ENCODE data around the gene BAIAP2L2. TPM values are rescaled to one million over a fixed set of nuclear protein-coding genes. Genes with fewer than 3 reads are reported as not detected.

The BAIAP2L2 gene
- total RNA-seq, 1 experiment from 2014 or later: 2.3 TPM

DNA sequence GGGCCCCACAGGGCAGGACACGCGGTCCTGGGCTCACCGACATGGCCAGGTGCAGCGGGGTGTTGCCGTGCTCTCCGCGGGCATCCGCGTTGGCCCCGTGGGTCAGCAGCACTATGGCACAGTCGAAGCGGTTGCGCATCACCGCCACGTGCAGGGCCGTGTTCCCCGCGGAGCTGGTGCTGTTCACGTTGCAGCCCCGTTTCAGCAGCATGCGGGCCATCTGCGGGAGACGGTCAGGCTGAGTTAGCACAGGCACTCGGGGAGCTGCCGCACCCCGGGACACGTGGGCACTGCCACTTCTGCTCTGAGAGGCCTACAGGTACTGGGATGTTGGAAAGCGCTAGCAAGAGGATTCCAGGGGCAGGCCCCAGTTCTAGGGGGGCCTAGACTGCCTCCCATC, 22.3 kb upstream of the BAIAP2L2 start:
- H4K8ac ChIP-seq (replicated peaks; ENCODE audit: insufficient read length, low read depth, low read length): no peak overlapping the region
- no peak overlapping the region for H3K14ac ChIP-seq (ENCODE audit: insufficient read depth, low read length)
- H2BK120ac ChIP-seq (ENCODE audit: low read depth, low read length, poor library complexity, severe bottlenecking): no peak overlapping the region
- H2BK15ac ChIP-seq (ENCODE audit: low read depth, low read length): no peak overlapping the region
- Mint-ChIP-seq H3K9me3 (no peaks in the 10 kb centered on the region), H3K4me3 (no peak overlapping the region), H3K4me1 (no peaks in the 10 kb centered on the region), H3K27me3 (ENCODE audit: low read depth) (no peaks in the 10 kb centered on the region), H3K27ac (no peak overlapping the region; a peak in 1 of 7 replicates), H3K36me3 (ENCODE audit: insufficient read depth in 1 of 3, low read depth in 3 of 3) (peaks cover 0 to 33% (median 19%) of the 10 kb centered on the region in 3 experiments; a peak in 6 of 7 replicates)
- no peak overlapping the region for H3K9ac ChIP-seq (ENCODE audit: extremely low read depth, insufficient read length, low read length)
- no peak overlapping the region for H3K56ac ChIP-seq (ENCODE audit: insufficient read length, low read depth, low read length)
- H2BK20ac ChIP-seq (ENCODE audit: low read depth, low read length, poor library complexity, severe bottlenecking): no peak overlapping the region
- no peak overlapping the region for H3K23ac ChIP-seq (ENCODE audit: insufficient read length, low read depth, low read length)
- H3K79me2 ChIP-seq (ENCODE audit: insufficient read depth, low read length): no peaks in the 10 kb centered on the region
- TF ChIP-seq, protein P1, sequence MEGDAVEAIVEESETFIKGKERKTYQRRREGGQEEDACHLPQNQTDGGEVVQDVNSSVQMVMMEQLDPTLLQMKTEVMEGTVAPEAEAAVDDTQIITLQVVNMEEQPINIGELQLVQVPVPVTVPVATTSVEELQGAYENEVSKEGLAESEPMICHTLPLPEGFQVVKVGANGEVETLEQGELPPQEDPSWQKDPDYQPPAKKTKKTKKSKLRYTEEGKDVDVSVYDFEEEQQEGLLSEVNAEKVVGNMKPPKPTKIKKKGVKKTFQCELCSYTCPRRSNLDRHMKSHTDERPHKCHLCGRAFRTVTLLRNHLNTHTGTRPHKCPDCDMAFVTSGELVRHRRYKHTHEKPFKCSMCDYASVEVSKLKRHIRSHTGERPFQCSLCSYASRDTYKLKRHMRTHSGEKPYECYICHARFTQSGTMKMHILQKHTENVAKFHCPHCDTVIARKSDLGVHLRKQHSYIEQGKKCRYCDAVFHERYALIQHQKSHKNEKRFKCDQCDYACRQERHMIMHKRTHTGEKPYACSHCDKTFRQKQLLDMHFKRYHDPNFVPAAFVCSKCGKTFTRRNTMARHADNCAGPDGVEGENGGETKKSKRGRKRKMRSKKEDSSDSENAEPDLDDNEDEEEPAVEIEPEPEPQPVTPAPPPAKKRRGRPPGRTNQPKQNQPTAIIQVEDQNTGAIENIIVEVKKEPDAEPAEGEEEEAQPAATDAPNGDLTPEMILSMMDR (conservative IDR thresholded peaks at IDR 0.05): no peak
- H3K79me1 ChIP-seq (ENCODE audit: insufficient read depth, low read depth, low read length, poor library complexity, severe bottlenecking): no peaks in the 10 kb centered on the region
- no peaks in the 10 kb centered on the region for H3K4me1 ChIP-seq (ENCODE audit: insufficient read depth, low read length)
- no peaks in the 10 kb centered on the region for H3K9me3 ChIP-seq (ENCODE audit: control insufficient read depth, low read depth, low read length)
- H4K20me1 ChIP-seq (ENCODE audit: control insufficient read depth, insufficient read depth, insufficient read length): no peaks in the 10 kb centered on the region
- H2BK12ac ChIP-seq (ENCODE audit: insufficient read length, low read depth, low read length): no peak overlapping the region
- no peak overlapping the region for H4K5ac ChIP-seq (ENCODE audit: insufficient read length, low read depth, low read length)
- no peak overlapping the region for H3T11ph ChIP-seq (ENCODE audit: low read length)
- no CpG with 5 or more reads among the region's 28 CpGs for WGBS (ENCODE audit: extremely low coverage, insufficient read length, low lambda C conversion rate)
- H2AK5ac ChIP-seq (ENCODE audit: insufficient read length, low read length): no peak overlapping the region
- H2AFZ ChIP-seq (ENCODE audit: low read length): no peak overlapping the region
- H3K27ac ChIP-seq (ENCODE audit: insufficient read length, low read depth, low read length): no peak overlapping the region
- no peak for DNase-seq
- no peak overlapping the region for H3K4me2 ChIP-seq (ENCODE audit: insufficient read depth, insufficient read length, low read length)
- H3K4ac ChIP-seq (ENCODE audit: low read depth, low read length): no peak overlapping the region
- H2BK5ac ChIP-seq (ENCODE audit: insufficient read length, low read length): no peak overlapping the region
- no peaks in the 10 kb centered on the region for H3K23me2 ChIP-seq (ENCODE audit: insufficient read length, low read depth, low read length, poor library complexity, severe bottlenecking)
- H3K18ac ChIP-seq (ENCODE audit: insufficient read length, low read depth, low read length): no peak overlapping the region
- no peak overlapping the region for H4K91ac ChIP-seq (ENCODE audit: insufficient read length, low read depth, low read length)
- no peaks in the 10 kb centered on the region for H3K27me3 ChIP-seq (ENCODE audit: insufficient read depth, low read length)

Measured in H9 (cell line).